ENCODE data around the gene SORT1.

The SORT1 gene

DNA sequence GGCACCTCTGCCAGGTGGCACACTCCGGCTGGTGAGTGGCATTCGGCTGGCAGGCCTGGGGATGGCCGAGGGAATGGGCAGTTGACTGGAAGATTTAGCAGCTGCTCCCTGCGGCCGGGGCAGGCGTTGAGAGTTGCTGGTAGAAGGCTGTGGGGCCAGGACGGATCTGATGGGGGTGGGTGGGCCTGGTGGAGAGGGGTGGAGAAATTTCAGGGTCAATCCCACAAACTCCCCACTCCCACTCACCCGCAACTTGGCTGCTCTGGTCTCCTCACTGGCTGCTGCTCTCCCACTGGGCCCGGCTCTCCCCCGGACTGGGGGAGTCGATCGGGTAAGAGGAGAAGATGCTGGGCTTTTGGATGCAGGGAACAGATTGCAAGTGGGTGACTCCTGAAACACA, 116.9 kb downstream of the SORT1 start:
- H3K9ac ChIP-seq (ENCODE audit: low read length in 5 of 5): no peak overlapping the region
- no peaks in the 10 kb centered on the region for H3K36me3 ChIP-seq (ENCODE audit: control insufficient read depth in 5 of 5, insufficient read depth in 5 of 5, low read length in 5 of 5)
- no peak overlapping the region for H3K27ac ChIP-seq (ENCODE audit: low read depth, low read length)
- H3K4me1 ChIP-seq (ENCODE audit: control insufficient read depth in 5 of 5, insufficient read depth in 5 of 5, low read length in 5 of 5): peaks cover 2 to 30% (median 24%) of the 10 kb centered on the region in 5 donors
- H3K27me3 ChIP-seq (ENCODE audit: control insufficient read depth in 5 of 5, insufficient read depth in 4 of 5, low read length in 5 of 5): no peaks in the 10 kb centered on the region
- H3K4me3 ChIP-seq (ENCODE audit: low read depth in 1 of 5, low read length in 5 of 5): no peak overlapping the region
- no peaks in the 10 kb centered on the region for H3K9me3 ChIP-seq (ENCODE audit: control insufficient read depth in 5 of 5, low read length in 5 of 5)

DNA sequence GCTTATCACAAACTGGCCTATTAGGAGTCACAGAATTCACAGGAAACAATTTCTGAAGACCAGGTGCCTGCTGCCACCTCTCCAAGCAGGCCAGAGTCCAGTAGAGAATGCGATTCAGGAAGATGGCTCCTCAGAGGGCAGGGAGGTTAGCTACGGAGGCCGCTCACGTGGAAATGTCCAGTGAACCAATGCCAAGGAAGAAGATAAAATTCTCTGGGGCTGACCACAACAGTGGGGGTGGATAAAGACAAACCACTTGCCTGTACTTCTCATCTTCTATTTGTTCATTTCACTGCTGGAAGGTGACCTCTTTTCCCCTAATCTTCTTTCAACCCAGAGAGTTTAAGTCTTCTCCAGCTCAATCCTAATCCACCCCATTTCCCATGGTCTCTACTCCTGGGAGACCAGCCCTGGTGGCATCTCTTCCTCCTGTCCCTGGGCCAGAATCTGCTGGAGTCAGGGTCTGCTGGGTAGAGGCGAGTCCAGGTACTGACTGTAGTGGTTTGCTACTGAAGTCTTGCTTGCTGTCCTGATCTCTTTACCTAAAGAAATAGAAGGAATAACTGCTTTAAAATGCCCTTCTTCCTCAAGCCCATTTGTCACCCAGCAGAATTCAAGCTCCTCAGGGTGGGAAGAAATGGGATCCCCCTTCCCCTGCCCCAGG, 118.0 kb downstream of the SORT1 start:
- Histone ChIP-seq H3K36me3 (ENCODE audit: control insufficient read depth in 5 of 5, insufficient read depth in 5 of 5, low read length in 5 of 5) (no peaks in the 10 kb centered on the region), H3K9me3 (ENCODE audit: control insufficient read depth in 5 of 5, low read length in 5 of 5) (no peaks in the 10 kb centered on the region), H3K27me3 (ENCODE audit: control insufficient read depth in 5 of 5, insufficient read depth in 4 of 5, low read length in 5 of 5) (no peaks in the 10 kb centered on the region), H3K4me3 (ENCODE audit: low read depth in 1 of 5, low read length in 5 of 5) (no peak overlapping the region), H3K9ac (ENCODE audit: low read length in 5 of 5) (no peak overlapping the region), H3K27ac (ENCODE audit: low read depth, low read length) (no peak overlapping the region), H3K4me1 (ENCODE audit: control insufficient read depth in 5 of 5, insufficient read depth in 5 of 5, low read length in 5 of 5) (peaks cover 2 to 35% (median 26%) of the 10 kb centered on the region in 5 donors)

DNA sequence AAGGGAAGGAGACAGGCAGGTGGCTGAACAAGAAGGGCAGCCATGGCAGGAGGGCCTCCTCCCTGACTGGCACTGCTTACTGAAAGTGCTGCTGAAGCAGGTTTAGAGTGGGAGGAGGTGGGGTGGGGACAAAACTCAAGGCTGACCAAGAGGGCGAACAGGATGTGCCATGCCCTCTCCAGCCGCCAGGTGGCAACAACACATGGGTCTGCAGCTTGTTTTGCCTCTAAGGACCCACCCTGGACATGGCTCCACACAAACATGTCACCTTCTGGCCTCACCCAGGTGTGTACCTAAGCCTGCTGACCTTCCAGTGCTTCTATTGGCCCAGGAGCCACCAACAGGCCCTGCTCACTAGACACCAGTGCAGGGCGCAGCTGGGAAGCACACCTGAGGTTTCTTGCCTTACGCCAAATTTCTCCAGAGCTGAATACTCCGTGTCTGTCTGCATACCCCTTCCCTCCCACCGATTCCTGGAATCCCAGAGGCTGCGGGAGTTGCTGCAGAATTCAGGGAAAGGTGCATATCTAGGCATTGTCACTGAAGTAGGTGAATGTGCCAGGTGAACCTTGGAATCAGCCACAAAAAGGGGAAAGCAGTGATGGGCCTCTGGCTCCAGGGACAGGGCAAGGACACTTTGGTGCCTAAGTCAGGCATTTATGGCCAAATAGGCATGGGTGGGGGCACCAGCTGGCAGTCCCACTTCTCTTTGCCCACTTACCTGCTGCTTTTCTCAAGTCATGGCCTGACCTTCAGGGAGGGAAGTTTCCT, 120.1 kb downstream of the SORT1 start:
- H3K9ac ChIP-seq (ENCODE audit: low read length in 5 of 5): no peak overlapping the region
- no peaks in the 10 kb centered on the region for H3K9me3 ChIP-seq (ENCODE audit: control insufficient read depth in 5 of 5, low read length in 5 of 5)
- no peak overlapping the region for H3K27ac ChIP-seq (ENCODE audit: low read depth, low read length)
- H3K4me1 ChIP-seq (ENCODE audit: control insufficient read depth in 5 of 5, insufficient read depth in 5 of 5, low read length in 5 of 5): peaks cover 0 to 30% (median 16%) of the 10 kb centered on the region in 5 donors
- H3K4me3 ChIP-seq (ENCODE audit: low read depth in 1 of 5, low read length in 5 of 5): no peak overlapping the region
- no peaks in the 10 kb centered on the region for H3K36me3 ChIP-seq (ENCODE audit: control insufficient read depth in 5 of 5, insufficient read depth in 5 of 5, low read length in 5 of 5)
- H3K27me3 ChIP-seq (ENCODE audit: control insufficient read depth in 5 of 5, insufficient read depth in 4 of 5, low read length in 5 of 5): no peaks in the 10 kb centered on the region

DNA sequence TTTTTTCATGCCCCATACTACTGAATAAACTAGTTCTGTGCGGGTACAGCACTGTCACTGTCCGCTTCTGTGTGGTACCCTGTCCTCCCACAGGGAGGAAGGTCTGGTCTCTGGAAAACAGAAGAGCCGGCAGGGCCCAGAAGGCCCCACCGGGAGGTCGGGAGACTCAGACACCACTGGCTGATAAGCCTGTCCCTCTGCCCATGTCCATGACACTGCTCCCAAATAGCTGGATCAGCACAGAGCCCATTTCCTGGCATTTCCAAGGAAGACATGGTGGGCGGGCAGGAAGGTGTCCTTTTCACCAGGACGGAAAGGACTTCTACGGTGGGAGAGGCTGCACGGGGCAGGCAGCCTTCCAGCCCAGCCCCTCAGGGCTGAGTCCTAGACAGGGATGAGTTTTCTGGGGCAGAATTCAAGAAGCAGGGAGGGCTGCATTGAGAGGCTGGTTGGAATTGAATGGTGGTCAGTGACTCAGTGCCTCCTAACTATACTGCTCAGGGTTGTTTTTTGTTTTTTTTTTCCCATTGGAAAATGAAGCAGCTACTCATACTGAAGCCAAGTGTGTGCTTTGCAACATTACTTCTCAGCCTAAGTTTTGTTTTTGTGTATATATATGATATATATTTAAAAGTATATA, 121.9 kb downstream of the SORT1 start:
- H3K36me3 ChIP-seq (ENCODE audit: control insufficient read depth in 5 of 5, insufficient read depth in 5 of 5, low read length in 5 of 5): peaks cover 0 to 7% (median 0%) of the 10 kb centered on the region in 5 donors
- no peaks in the 10 kb centered on the region for H3K9me3 ChIP-seq (ENCODE audit: control insufficient read depth in 5 of 5, low read length in 5 of 5)
- H3K4me1 ChIP-seq (ENCODE audit: control insufficient read depth in 5 of 5, insufficient read depth in 5 of 5, low read length in 5 of 5): peaks cover 0 to 17% (median 3%) of the 10 kb centered on the region in 5 donors
- H3K27ac ChIP-seq (ENCODE audit: low read depth, low read length): no peak overlapping the region
- no peak overlapping the region for H3K4me3 ChIP-seq (ENCODE audit: low read depth in 1 of 5, low read length in 5 of 5)
- no peak overlapping the region for H3K9ac ChIP-seq (ENCODE audit: low read length in 5 of 5)
- H3K27me3 ChIP-seq (ENCODE audit: control insufficient read depth in 5 of 5, insufficient read depth in 4 of 5, low read length in 5 of 5): no peaks in the 10 kb centered on the region

DNA sequence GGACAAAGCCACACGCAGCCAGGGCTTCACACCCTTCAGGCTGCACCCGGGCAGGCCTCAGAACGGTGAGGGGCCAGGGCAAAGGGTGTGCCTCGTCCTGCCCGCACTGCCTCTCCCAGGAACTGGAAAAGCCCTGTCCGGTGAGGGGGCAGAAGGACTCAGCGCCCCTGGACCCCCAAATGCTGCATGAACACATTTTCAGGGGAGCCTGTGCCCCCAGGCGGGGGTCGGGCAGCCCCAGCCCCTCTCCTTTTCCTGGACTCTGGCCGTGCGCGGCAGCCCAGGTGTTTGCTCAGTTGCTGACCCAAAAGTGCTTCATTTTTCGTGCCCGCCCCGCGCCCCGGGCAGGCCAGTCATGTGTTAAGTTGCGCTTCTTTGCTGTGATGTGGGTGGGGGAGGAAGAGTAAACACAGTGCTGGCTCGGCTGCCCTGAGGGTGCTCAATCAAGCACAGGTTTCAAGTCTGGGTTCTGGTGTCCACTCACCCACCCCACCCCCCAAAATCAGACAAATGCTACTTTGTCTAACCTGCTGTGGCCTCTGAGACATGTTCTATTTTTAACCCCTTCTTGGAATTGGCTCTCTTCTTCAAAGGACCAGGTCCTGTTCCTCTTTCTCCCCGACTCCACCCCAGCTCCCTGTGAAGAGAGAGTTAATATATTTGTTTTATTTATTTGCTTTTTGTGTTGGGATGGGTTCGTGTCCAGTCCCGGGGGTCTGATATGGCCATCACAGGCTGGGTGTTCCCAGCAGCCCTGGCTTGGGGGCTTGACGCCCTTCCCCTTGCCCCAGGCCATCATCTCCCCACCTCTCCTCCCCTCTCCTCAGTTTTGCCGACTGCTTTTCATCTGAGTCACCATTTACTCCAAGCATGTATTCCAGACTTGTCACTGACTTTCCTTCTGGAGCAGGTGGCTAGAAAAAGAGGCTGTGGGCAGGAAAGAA, 122.9 kb downstream of the SORT1 start:
- Histone ChIP-seq H3K36me3 (ENCODE audit: control insufficient read depth in 5 of 5, insufficient read depth in 5 of 5, low read length in 5 of 5) (peaks cover 0 to 7% (median 0%) of the 10 kb centered on the region in 5 donors), H3K27ac (ENCODE audit: low read depth, low read length) (no peak overlapping the region), H3K9ac (ENCODE audit: low read length in 5 of 5) (no peak overlapping the region), H3K27me3 (ENCODE audit: control insufficient read depth in 5 of 5, insufficient read depth in 4 of 5, low read length in 5 of 5) (no peaks in the 10 kb centered on the region), H3K4me1 (ENCODE audit: control insufficient read depth in 5 of 5, insufficient read depth in 5 of 5, low read length in 5 of 5) (peaks cover 0 to 17% (median 3%) of the 10 kb centered on the region in 5 donors), H3K9me3 (ENCODE audit: control insufficient read depth in 5 of 5, low read length in 5 of 5) (no peaks in the 10 kb centered on the region), H3K4me3 (ENCODE audit: low read depth in 1 of 5, low read length in 5 of 5) (no peak overlapping the region)

DNA sequence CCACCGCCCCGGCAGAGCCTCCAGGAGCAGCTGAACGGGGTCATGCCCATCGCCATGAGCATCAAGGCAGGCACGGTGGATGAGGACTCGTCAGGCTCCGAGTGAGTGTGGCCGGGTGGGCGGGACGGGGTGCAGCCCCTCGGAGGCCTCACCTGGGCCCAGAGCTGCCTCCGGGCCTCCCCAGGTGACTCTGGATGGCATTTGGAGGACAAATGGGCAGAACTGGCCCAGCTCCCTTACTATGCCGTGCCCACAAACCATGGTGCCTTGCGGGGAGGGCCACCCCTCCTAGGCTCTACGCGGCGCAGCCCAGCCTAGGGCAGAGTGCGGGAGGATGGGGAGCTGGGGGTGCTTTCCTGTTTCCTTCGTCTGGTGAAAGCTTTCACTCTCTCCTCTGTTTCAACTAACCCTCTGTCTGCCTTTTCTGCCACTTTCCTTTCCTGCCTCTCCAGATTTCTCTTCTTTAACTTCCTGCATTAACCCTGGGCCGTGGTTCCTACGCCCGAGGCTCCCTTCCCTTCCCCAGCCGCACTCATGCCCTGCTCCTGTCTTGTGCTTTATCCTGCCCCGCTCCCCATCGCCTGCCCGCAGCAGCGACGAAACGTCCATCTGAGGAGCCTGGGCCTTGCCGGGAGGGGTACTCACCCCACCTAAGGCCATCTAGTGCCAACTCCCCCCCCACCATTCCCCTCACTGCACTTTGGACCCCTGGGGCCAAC, 124.0 kb downstream of the SORT1 start:
- Histone ChIP-seq H3K4me1 (ENCODE audit: control insufficient read depth in 5 of 5, insufficient read depth in 5 of 5, low read length in 5 of 5) (peaks cover 0 to 17% (median 3%) of the 10 kb centered on the region in 5 donors), H3K4me3 (ENCODE audit: low read depth in 1 of 5, low read length in 5 of 5) (no peak overlapping the region), H3K9ac (ENCODE audit: low read length in 5 of 5) (no peak overlapping the region), H3K27ac (ENCODE audit: low read depth, low read length) (no peak overlapping the region), H3K27me3 (ENCODE audit: control insufficient read depth in 5 of 5, insufficient read depth in 4 of 5, low read length in 5 of 5) (no peaks in the 10 kb centered on the region), H3K9me3 (ENCODE audit: control insufficient read depth in 5 of 5, low read length in 5 of 5) (no peaks in the 10 kb centered on the region), H3K36me3 (ENCODE audit: control insufficient read depth in 5 of 5, insufficient read depth in 5 of 5, low read length in 5 of 5) (peaks cover 0 to 7% (median 0%) of the 10 kb centered on the region in 5 donors)

DNA sequence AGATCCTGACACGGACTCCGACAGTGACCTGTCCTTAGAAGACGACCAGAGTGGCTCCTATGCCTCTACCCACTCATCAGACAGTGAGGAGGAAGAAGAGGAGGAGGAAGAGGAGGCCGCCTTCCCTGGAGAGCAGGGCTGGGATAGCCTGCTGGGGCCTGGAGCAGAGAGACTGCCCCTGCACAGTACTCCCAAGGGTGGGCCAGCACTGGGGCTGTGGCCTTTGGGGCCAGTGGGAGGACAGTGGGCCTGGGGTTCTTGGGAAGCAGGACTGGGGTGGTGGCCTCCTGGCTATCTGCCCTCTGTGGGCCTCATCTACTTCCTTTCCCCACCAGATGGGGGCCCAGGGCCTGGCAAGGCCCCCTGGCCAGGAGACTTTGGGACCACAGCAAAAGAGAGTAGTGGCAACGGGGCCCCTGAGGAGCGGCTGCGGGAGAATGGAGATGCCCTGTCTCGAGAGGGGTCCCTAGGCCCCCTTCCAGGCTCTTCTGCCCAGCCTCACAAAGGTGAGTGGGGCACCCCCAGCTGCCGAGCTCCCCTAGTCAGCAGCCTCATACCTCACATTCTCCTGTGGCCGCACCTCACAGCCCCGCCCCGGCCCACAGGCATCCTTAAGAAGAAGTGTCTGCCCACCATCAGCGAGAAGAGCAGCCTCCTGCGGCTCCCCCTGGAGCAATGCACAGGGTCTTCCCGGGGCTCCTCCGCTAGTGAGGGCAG, 124.7 kb downstream of the SORT1 start:
- H3K9ac ChIP-seq (ENCODE audit: low read length in 5 of 5): no peak overlapping the region
- H3K27me3 ChIP-seq (ENCODE audit: control insufficient read depth in 5 of 5, insufficient read depth in 4 of 5, low read length in 5 of 5): no peaks in the 10 kb centered on the region
- peaks cover 0 to 17% (median 3%) of the 10 kb centered on the region in 5 donors for H3K4me1 ChIP-seq (ENCODE audit: control insufficient read depth in 5 of 5, insufficient read depth in 5 of 5, low read length in 5 of 5)
- no peaks in the 10 kb centered on the region for H3K9me3 ChIP-seq (ENCODE audit: control insufficient read depth in 5 of 5, low read length in 5 of 5)
- H3K36me3 ChIP-seq (ENCODE audit: control insufficient read depth in 5 of 5, insufficient read depth in 5 of 5, low read length in 5 of 5): peaks cover 0 to 7% (median 0%) of the 10 kb centered on the region in 5 donors
- H3K27ac ChIP-seq (ENCODE audit: low read depth, low read length): no peak overlapping the region
- no peak overlapping the region for H3K4me3 ChIP-seq (ENCODE audit: low read depth in 1 of 5, low read length in 5 of 5)

DNA sequence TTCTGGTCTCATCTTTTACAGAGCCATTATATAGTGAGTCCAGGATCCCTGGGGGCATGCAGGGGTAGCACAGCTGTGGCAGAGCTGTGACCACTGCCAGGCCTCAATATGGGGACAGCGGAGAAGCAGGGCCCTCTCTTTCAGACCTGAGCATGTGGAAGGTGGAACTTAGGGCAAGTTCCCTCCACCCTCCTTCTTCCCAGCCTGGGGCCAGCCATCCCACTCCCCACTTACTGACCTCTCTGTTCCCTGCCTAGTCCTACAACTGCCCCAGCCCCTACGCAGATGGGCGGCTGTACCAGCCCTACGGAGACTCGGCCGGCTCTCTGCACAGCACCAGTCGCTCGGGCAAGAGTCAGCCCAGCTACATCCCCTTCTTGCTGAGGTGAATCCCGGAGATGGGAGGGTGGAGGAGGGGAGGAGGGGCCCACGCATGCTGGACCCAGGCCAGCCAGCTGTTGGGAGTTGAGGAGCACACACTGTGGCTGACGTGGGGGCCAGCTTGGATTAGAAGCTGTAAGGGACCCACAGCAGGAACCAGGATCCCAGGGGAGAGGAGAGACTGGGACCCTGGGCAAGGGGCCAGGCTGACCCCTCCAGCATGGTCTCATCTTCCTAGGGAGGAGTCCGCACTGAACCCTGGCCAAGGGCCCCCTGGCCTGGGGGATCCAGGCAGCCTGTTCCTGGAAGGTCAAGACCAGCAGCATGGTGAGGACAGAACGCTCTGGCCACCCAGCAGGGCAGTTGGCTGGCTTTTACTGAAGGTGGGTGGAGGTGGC, 125.5 kb downstream of the SORT1 start:
- Histone ChIP-seq H3K36me3 (ENCODE audit: control insufficient read depth in 5 of 5, insufficient read depth in 5 of 5, low read length in 5 of 5) (peaks cover 0 to 7% (median 0%) of the 10 kb centered on the region in 5 donors), H3K27me3 (ENCODE audit: control insufficient read depth in 5 of 5, insufficient read depth in 4 of 5, low read length in 5 of 5) (no peaks in the 10 kb centered on the region), H3K9me3 (ENCODE audit: control insufficient read depth in 5 of 5, low read length in 5 of 5) (no peaks in the 10 kb centered on the region), H3K9ac (ENCODE audit: low read length in 5 of 5) (no peak overlapping the region), H3K4me3 (ENCODE audit: low read depth in 1 of 5, low read length in 5 of 5) (no peak overlapping the region), H3K27ac (ENCODE audit: low read depth, low read length) (no peak overlapping the region), H3K4me1 (ENCODE audit: control insufficient read depth in 5 of 5, insufficient read depth in 5 of 5, low read length in 5 of 5) (peaks cover 0 to 13% (median 1%) of the 10 kb centered on the region in 5 donors)
